Fibroblast of skin of abdomen (primary cell): Measurements from ENCODE around the gene ATP2B3.

Experiments used
- DNase-seq: peaks from one replicate; pipeline ENCODE4 v3.0.0-alpha.2; 2013

Gene ATP2B3

DNA sequence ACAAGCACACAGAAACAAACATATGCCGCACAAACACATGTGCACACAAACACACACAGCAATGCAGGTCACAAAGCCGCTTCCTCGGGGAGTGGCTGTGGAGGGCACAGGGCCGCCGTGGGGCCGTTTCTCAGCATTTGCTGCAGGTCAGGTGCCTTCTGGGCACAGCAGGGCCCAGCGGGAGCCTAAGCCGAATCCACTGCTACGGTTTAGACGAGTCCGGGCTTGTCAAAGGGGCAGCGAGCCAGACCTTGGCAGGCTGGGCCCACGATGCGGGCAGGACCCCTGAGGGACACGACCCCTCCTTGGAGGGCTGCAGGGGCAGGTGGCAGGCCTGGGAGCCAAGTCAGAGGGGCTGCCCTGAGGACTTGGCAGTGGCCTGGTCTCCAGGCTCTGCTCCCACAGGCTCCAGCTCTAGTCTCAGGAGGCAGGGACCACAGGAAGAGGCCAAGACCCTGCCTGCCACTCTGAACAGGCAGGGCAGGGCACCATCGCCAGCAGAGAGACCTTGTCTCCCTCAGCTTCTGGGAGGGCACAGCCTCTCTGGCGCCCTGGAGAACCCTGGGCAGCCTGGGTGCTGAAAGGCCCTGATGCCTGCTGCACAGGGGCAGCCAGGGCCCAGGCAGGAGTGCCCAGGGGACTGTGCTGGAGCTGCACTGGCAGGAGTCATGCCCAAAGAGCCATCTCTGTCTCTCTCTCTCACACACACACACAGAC lies 5.5 kb upstream of the ATP2B3 start:
- DNase-seq, result peak; percentile 10

DNA sequence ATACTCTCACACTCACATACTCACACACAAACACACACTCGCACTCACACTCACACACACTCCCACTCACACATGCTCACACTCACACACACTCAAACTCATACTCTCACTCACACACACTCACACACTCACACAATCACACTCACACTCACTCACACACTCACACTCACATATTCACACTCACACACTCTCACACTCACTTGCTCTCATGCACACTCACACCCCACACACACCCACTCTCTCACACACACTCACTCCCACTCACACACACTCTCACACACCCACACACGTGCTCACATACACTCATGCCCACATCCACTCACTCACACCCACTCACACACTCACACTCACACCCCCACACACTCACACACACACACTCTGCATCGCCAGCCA lies 4.9 kb upstream of the ATP2B3 start:
- DNase-seq, result peak; percentile 11

DNA sequence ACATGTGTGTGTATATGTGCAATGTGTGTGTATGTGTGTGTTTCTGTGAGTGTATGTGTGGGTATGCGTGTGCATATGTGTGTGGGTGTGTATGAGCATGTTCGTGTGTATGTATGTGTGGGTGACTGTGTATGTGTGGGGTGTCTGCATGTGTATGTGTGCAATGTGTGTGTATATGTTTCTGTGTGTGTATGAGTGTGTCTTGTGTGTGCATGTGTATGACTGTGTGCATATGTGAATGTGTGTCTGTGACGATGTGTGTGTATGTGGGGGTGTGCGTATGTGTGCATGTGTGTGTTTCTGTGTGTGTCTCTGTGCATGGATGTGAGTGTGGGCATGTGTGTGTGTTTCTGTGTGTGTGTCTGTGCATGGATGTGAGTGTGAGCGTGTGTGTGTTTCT lies 4.2 kb upstream of the ATP2B3 start:
- DNase-seq, result peak; percentile 12

GRCh38 chrX:153514259-153514658 lies 3.2 kb upstream of the ATP2B3 start:
- peak; percentile 13 for DNase-seq

GRCh38 chrX:153515435-153515834 lies 2.0 kb upstream of the ATP2B3 start:
- DNase-seq, result no peak

- peak; percentile 16 for DNase-seq
Measured at GRCh38 chrX:153516073-153516472, 1.4 kb upstream of the ATP2B3 start.

DNA sequence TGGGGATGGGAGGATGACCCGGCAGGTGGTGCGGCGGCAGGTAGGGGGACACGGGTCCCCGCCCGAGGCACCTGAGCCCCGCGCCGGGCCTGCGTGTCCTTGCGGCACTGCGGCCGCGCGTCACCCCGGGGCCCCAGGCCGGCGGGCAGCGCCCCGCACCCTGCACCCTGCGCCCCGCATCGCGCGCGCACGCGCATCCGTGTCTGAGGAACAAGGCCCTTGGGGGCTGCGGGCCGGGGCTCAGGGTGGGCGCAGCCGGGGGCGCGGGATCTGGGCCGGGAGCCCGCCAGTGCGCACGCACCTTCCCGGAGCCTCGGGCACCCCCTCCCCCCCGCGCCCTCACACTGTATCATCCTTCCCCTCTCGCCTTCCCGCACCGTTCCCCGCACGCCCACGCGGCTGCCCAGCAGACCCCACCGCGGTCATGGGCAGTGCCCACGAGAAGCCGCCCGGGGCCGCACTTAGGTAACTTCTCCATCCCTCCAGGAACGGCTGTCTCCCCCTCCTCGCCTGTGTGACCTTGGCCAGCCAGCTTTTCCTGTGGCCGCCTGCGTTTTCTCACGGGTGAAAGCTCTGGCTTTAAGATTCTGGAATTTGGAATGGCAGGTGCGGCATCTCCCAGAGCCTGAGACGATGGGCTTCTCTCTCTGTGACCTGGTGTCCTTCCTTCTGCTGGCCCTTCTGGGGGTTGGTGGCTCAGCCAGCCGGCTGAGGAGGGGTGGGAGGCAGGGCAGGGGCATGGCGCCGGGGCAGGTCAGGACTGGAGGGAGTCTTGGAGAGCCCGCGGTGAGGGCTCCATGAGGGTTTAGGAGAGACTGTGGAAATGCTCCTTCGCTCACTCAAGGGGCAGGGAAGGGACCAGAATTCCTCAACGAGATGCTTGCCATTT lies 748 bp downstream of the ATP2B3 start:
- DNase-seq, result no peak

GRCh38 chrX:153519569-153520286 lies 2.3 kb downstream of the ATP2B3 start:
- DNase-seq, result peak; percentile 64

DNA sequence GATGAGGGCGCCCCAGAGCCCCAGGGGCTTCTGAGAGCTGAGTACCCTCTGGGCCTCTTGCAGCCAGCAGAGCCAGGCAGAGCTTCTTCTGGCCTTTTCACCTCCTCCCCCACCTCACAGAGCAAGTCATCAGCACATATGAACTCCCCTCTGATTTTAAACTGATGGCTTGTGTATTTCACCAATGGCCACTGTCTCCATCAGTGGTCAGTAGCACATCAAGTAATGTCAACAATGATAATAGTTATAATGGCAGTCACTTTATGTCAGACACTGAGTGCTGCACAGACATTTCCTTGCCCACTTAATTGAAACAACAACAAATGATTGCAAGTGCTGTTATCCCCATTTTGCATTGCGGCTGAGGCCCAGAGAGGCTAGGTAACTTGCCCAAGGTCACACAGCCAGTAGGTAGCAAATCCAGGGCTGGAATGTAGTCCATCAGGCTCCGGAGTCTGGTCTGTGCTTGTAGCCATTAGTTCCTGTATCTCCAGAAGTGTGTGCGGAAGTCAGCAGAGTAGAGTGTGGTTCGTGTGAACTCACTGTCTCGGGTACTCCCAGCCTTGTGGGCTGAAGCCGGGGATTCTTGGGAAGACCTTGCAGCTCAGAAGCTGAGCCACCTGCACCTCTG lies 3.0 kb downstream of the ATP2B3 start:
- no peak for DNase-seq

GRCh38 chrX:153521034-153521433 lies 3.6 kb downstream of the ATP2B3 start:
- peak; percentile 21 for DNase-seq

DNA sequence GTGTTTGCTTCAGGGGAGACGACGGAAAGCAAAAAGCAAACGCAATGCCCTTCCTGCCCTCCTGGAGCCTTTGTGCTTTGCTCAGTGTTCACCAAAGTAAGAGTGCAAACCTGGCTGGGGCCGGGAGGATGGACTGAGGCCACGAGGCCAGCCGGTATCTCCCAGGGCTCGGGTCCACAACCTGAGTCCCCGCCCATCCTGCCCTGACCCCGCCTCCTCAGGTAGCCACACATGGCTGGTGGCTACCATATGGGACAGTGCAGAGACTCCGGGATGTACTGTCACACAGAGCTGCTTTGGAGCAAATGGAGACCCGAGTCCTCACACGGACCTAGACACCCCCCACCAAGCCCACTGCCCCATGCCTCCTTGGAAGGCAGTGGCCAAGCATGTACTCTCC lies 4.8 kb downstream of the ATP2B3 start:
- no peak for DNase-seq

DNA sequence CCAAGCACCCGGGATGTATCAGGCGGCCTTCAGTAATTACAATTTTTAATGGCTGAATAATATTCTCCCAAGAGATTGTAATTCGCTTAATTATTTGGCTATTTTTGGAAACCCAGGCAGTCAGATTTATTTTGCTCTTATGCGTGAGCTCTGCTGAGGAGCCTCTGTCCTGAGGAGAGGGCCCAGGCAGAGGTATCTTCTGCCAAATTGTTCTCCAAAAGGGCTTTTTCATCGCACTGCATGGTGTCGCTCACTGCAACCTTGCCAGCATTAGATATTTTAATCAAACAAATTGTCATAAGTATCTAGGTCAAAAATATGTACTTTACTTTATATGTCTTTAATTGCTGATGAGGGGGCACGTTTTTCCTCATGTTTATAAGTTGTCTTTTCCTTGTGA lies 5.8 kb downstream of the ATP2B3 start:
- no peak for DNase-seq

GRCh38 chrX:153524234-153524633 lies 6.8 kb downstream of the ATP2B3 start:
- DNase-seq, result no peak

- DNase-seq, result no peak
Measured at GRCh38 chrX:153525451-153525850, 8.0 kb downstream of the ATP2B3 start.

DNA sequence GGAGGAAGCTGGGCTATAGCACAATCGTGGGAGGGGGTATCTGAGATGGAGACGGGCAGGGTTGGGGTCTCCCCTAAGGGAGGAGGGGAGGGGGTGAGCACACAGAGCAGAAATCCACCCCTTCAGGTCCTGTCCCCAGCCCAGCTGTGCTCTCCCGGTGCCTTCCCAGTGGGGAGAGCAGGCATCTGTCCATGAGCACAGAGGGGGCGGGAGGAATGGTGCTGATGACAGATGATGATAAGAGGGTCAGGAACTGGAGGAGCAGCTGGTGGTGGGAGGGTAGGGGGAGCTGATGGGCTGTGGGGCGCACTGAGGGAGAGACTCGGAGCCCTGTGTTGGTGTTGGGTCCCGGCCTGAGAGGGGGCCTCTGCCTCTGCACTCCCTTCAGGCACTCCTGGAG lies 8.6 kb downstream of the ATP2B3 start:
- no peak for DNase-seq

DNA sequence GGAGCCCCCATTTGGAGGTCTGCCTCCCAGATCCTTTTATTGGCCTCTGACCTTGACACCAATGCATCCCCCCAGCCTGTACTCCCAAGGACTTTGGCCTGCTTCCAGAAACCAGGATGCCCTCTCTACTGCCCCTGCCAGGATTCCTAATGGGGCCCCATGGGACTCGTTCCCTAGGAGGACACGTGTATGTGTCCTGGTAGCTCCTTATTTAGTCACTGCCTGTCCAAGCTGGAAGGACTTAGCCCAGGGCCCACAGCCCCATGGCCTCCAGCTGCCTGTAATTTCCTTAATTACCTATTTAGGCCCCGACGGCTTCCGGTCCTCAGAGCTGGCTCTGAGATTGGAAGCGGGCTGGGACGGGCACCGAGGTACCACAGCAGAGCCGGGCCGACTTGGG lies 9.4 kb downstream of the ATP2B3 start:
- no peak for DNase-seq

DNA sequence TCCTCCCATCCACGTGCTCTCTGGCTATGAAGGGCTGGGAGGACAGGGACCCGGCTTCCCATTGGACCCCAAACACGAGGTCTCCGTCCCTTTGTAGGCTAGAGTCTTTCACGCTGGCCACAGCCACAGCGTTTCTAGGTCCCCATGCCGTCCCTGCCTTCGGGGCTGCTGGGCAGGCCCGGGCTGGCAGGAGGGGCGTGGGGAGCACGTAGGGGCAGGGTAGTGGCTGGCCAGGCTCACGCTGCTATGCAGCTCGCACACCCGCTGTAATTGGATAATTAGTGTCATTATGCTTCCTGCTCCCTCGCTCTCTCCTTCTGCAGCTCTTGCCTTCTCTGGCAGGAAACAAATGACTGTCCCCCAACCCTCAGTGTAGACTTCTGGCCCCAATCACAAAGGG lies 9.8 kb downstream of the ATP2B3 start:
- DNase-seq, result no peak

DNA sequence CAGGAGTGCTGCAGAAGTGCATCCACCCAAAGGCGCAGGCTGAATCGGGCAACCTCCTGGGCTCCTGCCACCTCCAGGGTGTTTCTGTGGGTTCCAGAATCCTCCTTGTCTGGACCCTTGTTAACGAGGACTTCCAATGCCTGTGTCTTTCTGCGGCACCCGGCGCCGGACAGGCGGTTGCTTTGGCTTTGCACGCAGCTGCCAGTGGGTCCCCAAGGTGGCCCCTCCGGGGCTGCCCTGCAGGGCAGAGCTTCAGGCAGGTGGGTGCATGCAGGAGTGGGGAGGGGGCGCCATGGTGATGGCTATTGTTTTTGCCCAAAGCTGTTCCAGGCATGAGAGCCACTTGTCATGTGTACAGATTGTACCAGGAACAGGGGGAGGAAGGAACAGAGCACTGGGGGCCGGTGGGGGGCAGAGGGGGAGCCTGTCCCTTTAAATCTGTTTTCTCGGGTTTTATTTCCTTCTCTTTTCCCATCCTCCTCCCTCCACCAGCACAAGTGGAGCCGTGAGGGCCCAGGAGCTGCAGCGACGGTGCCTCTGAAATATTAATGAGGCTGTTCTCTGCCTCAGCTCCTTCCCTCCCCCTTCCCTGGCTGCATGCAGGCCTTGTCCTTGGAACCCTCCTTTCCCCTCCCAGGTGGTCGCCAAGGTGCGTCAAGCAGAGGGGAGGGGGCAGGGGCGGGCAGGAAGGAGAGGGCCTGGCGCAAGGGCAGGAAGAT lies 13.1 kb downstream of the ATP2B3 start:
- no peak for DNase-seq

DNA sequence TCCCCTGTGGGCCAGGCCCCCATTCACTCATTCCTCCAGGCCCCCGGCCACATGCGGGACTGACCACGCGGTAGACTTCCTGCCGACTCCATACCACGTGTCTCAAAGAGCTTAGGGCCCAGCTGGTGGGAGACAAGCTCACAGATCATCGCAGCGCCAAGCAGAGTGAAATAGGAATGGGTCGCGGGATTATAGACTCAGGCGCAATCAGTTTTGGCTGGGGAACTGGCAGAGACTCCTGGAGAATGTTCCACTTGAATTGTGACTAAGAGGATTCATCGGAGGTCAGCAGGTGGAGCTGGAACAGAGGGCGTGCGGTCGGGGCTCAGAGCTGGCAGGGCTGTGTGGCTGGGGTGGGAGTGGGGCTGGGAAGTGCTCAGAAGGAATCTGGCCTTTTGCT lies 15.6 kb downstream of the ATP2B3 start:
- DNase-seq, result no peak

- DNase-seq, result no peak
Measured at GRCh38 chrX:153537080-153537479, 19.6 kb downstream of the ATP2B3 start.

DNA sequence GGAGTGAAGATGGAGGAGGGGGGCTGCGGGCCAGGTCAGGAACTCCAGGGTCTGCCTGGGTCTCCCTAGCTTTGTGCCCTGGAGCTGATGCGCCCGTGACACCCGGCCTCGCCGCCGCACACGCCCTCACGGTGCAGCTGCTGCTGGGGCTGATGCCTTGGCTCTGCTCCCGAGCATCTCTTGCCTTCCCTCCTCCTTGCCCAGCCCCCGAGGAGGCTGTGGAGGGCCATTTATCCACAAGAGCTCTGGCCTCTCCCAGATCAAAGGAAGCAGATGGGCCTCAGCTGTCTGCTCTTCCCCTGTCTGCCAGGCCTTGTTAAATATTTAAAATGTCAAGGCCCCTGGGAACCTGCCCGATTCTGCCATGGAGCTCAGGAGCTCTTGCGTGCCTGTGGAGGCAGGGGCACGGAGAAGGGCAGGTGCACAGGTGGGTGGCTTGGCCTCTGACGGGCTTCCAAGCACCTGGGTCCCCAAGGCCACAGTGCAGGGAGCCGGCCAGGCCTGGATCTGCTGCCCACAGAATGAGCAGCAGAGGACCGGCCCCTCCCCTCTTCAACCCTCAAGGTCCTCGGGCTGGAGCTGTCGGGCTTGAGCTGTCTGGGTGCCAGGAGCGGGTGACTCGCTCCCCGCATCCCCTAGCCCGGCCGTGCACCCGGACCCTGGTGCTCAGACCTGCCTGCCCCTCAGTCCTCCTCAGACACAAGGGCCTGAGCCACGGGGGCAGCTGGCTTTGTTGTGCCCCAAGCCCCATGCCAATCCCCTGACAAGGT lies 20.3 kb downstream of the ATP2B3 start:
- DNase-seq, result no peak
